OCI-LY3 (cell line): ENCODE measurements around the gene INAFM2.

Source experiments
- H2AFZ ChIP-seq: fragments of 200-600, 300-600 bp; shearing (Covaris generic); 2 replicates; pipeline ENCODE4 v1.6.0; 2014; ENCODE audit warnings: antibody characterized with exemption, low read depth, low read length
- H3K27ac ChIP-seq: fragments of 200-600, 300-600 bp; sonication (generic); 2 replicates; pipeline ENCODE4 v1.5.1; 2014; ENCODE audit warnings: mild to moderate bottlenecking, low read length, moderate library complexity, mixed read lengths
- H3K27me3 ChIP-seq: fragments of 200-600, 300-600 bp; sonication (generic); 2 replicates; pipeline ENCODE4 v1.6.1; 2014; ENCODE audit warnings: low read depth, low read length, mixed read lengths
- H3K36me3 ChIP-seq: fragments of 200-600, 300-600 bp; sonication (generic); replicated peaks from 2 replicates; pipeline ENCODE3; 2014; ENCODE audit warnings: low read depth, low read length, mixed read lengths
- H3K4me1 ChIP-seq: fragments of 300-600, 200-600 bp; sonication (generic); 2 replicates; pipeline ENCODE4 v1.6.1; 2014; ENCODE audit warnings: low read length, mixed read lengths
- H3K4me2 ChIP-seq: fragments of 200-600, 300-600 bp; sonication (generic); 2 replicates; pipeline ENCODE4 v1.6.1; 2014; ENCODE audit warnings: low read length, mixed read lengths
- H3K4me3 ChIP-seq: fragments of 300-600, 200-600 bp; sonication (generic); 2 replicates; pipeline ENCODE4 v1.5.1; 2014; ENCODE audit warnings: antibody characterized with exemption, mild to moderate bottlenecking, low read length, moderate library complexity
- H3K79me2 ChIP-seq: fragments of 300-600, 200-600 bp; shearing (Covaris generic); 2 replicates; pipeline ENCODE4 v1.6.1; 2014; ENCODE audit warnings: mild to moderate bottlenecking, low read length, mixed read lengths
- H3K9ac ChIP-seq: fragments of 300-600, 200-600 bp; shearing (Covaris generic); 2 replicates; pipeline ENCODE4 v1.6.0; 2014; ENCODE audit warnings: mild to moderate bottlenecking, low read length, moderate library complexity
- H3K9me3 ChIP-seq: fragments of 200-600, 300-600 bp; shearing (Covaris generic); 2 replicates; pipeline ENCODE4 v1.6.1; 2014; ENCODE audit warnings: low read length, mixed read lengths; ENCODE audit not compliant: insufficient read depth
- H4K20me1 ChIP-seq: fragments of 200-600, 300-600 bp; sonication (generic); 2 replicates; pipeline ENCODE4 v1.6.1; 2016; ENCODE audit warnings: low read length, mixed read lengths; ENCODE audit not compliant: insufficient read depth
- EZH2phosphoT487 ChIP-seq: fragments of 200-600 bp; shearing (Covaris generic); IDR thresholded peaks from 2 replicates; pipeline ENCODE4 v1.6.1; 2018; ENCODE audit warnings: antibody characterized with exemption, mixed run types, low read depth
- TF ChIP-seq, protein P1 (sequence below): fragments of 200-600, 300-600 bp; sonication (generic); IDR thresholded peaks from 2 replicates; pipeline ENCODE4 v1.5.1; 2014; ENCODE audit warnings: antibody characterized with exemption, low read length, low read depth

Gene INAFM2

GRCh38 chr15:40322531-40323238 is 807 bp upstream of the INAFM2 start:
- Histone ChIP-seq H3K9ac (no peak overlapping the region), H2AFZ (no peak overlapping the region), H3K4me1 (peaks cover 34% of the 10 kb centered on the region), H3K27ac (no peak overlapping the region), H3K36me3 (peaks cover 23% of the 10 kb centered on the region), H3K4me2 (peak overlapping the region; percentile 80), H3K9me3 (no peaks in the 10 kb centered on the region), H3K79me2 (0 out of 2 replicates have a peak, but pooled peaks cover 2% of the 10 kb centered on the region), H4K20me1 (0 out of 2 replicates have a peak, but pooled peaks cover 9% of the 10 kb centered on the region), H3K4me3 (peak overlapping the region; percentile 70), H3K27me3 (no peaks in the 10 kb centered on the region; the same call in 1 of the 2 replicates)
- TF ChIP-seq, protein P1, sequence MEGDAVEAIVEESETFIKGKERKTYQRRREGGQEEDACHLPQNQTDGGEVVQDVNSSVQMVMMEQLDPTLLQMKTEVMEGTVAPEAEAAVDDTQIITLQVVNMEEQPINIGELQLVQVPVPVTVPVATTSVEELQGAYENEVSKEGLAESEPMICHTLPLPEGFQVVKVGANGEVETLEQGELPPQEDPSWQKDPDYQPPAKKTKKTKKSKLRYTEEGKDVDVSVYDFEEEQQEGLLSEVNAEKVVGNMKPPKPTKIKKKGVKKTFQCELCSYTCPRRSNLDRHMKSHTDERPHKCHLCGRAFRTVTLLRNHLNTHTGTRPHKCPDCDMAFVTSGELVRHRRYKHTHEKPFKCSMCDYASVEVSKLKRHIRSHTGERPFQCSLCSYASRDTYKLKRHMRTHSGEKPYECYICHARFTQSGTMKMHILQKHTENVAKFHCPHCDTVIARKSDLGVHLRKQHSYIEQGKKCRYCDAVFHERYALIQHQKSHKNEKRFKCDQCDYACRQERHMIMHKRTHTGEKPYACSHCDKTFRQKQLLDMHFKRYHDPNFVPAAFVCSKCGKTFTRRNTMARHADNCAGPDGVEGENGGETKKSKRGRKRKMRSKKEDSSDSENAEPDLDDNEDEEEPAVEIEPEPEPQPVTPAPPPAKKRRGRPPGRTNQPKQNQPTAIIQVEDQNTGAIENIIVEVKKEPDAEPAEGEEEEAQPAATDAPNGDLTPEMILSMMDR: no peak
- TF ChIP-seq EZH2phosphoT487: no peak

DNA sequence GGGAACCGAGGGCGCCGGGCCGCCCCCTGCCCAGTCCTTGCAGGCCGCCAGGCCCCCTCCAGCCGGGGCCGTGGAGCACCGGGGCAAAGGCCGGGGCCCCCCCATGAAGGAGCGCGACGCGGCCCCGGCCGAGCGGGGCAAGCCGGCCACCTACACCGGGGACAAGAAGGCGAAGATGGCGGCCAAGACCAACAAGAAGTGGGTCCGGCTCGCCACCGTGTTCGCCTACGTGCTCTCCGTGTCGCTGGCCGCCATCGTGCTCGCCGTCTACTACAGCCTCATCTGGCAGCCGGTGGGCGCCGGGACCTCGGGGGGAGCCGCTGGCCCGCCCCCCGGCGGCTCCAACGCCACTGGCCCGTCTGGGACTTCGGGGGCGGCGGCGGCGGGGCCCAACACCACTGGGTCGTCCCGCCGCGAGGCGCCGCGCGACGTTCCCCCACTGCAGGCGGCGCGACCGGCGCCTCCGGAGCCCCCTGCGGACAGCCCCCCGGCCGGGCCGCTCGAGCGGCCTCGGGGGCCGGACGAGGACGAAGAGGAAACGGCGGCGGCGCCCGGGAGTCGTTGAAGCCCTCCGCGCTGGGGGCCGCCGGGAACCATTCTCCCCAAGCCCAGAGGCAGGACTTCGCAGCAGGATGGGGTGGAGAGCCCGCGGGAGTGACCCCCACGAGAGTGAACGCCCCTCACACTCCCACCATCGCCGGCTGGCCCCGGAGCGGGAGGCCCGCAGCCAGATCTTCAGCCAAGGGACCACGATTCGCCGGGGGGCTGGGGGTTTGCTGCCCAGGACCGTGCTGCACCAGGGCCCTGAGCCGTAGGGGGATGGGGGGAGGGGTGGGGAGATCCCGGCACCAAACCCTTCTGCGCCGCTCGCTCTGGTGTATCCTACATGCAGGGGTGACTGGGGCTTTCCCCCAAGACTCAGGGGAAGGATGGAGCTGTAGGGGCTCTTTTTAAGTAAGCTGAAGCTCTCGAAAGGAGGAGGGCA is 753 bp downstream of the INAFM2 start:
- no peak overlapping the region for H2AFZ ChIP-seq
- peak overlapping the region; percentile 69 for H3K9ac ChIP-seq
- peaks cover 26% of the 10 kb centered on the region for H3K4me1 ChIP-seq

GRCh38 chr15:40325188-40325587 is 1.7 kb downstream of the INAFM2 start:
- no peaks in the 10 kb centered on the region for H3K9me3 ChIP-seq
- H3K4me1 ChIP-seq: peaks cover 30% of the 10 kb centered on the region
- no peaks in the 10 kb centered on the region for H3K27me3 ChIP-seq
- peak overlapping the region; percentile 93 for H3K4me2 ChIP-seq
- H3K27ac ChIP-seq: no peak overlapping the region
- no peak overlapping the region for H2AFZ ChIP-seq
- H4K20me1 ChIP-seq: 0 out of 2 replicates have a peak, but pooled peaks cover 9% of the 10 kb centered on the region
- 0 out of 2 replicates have a peak overlapping the region, but pooled peaks have one; percentile 69 for H3K9ac ChIP-seq
- no peak for TF ChIP-seq EZH2phosphoT487
- TF ChIP-seq, protein P1: no peak
- H3K36me3 ChIP-seq: peaks cover 39% of the 10 kb centered on the region
- H3K79me2 ChIP-seq: 0 out of 2 replicates have a peak, but pooled peaks cover 2% of the 10 kb centered on the region
- peak overlapping the region; percentile 88 for H3K4me3 ChIP-seq

More for the DNA sequence above, 753 bp downstream of the INAFM2 start:
- H3K79me2 ChIP-seq: 0 out of 2 replicates have a peak, but pooled peaks cover 2% of the 10 kb centered on the region
- no peaks in the 10 kb centered on the region; the same call in 1 of the 2 replicates for H3K27me3 ChIP-seq
- no peak overlapping the region for H3K27ac ChIP-seq
- no peak for TF ChIP-seq EZH2phosphoT487
- TF ChIP-seq, protein P1: no peak
- peaks cover 34% of the 10 kb centered on the region for H3K36me3 ChIP-seq
- 0 out of 2 replicates have a peak, but pooled peaks cover 9% of the 10 kb centered on the region for H4K20me1 ChIP-seq
- peak overlapping the region; percentile 93 for H3K4me2 ChIP-seq
- no peaks in the 10 kb centered on the region for H3K9me3 ChIP-seq
- peak overlapping the region; percentile 88 for H3K4me3 ChIP-seq
